Stimulated activated CD8-positive, alpha-beta memory T cell treated with anti-CD3 and anti-CD28 coated beads, Interleukin-15, amount 100 ng/mL, for 48 hours (primary cell): ENCODE measurements around the gene UNC5CL.

Experiments
- DNase-seq, 2 donors: peaks; one replicate each; pipeline ENCODE4 v3.0.0-alpha.2; 2020; ENCODE audit warnings: low read depth in 2 of 2

Gene UNC5CL

DNA sequence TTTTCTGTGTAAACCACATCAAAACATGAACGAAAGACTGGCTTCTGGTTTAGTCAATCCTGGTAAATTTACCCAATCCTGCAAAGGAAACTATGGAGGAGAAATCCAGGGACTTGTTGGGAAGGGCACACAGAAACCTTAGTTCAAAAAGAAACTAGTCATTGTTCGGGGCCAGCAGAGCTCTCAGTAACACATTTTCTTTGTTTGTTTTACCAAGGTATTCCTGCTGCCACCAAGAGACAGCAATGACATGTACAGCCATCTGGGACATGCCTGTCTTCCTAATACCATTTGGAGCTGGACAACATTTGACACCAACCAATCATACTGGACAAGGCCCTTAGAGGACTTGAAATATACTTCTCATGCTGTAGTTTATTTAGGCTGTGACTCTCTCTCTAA lies 24.9 kb upstream of the UNC5CL start:
- DNase-seq = no peak

- no peak for DNase-seq
Measured at GRCh38 chr6:41062056-41062455, 23.0 kb upstream of the UNC5CL start.

GRCh38 chr6:41061196-41061726 lies 22.2 kb upstream of the UNC5CL start:
- DNase-seq = no peak

DNA sequence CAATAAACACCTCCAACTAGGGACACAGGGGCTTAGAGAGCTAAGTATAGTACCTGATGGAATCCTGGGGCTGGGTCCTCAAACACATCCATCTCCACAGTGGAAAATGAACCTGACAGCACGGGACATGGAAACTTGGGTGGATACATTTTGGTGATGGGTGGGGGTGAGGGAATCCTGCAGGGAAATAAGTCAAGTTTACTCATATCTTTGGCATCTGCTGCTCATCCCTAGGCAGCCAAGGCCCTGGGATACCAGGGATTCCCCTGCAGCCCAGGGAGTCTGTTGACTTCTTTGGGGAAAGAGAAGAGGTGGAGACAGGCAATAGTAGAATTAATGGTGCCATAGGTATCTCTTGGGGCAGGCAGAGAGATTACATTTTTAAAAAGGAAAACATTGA lies 20.5 kb upstream of the UNC5CL start:
- no peak for DNase-seq

- DNase-seq = no peak
Measured at GRCh38 chr6:41058783-41059181, 19.8 kb upstream of the UNC5CL start.

DNA sequence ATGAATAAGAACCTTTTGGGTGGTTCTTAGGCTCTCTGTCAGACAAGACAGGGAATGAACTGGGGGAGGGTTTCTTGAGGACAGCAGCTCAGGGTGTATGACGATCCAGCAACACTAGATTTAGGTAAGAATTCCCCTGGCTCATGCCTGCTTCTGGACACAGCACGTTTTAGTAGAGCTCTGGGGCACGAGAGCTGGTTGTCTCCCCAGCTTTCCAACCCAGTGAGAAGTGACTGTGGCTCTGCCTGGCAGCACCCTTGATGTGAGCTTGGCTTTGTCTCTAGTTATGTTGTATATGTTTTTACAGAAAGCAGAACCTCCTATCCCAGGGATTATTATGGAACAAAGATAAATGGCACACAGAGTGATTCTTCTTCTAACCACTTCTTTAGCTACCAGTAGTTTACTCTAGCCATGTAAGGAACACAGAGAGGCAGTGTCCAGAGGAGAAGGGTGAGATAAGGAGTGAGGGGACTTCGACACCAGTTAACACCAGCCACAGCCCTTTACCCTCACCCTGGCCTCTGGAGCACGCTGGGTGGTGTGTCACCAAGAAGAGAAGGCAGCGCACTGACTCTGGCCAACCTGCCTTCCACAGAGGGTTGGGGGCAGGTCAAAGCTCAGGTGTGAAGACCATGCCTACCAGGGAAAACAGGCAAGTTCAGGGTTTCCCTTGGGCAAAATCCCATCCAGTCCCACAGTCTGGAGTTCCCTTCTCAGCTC lies 17.9 kb upstream of the UNC5CL start:
- no peak for DNase-seq

GRCh38 chr6:41055149-41055548 lies 16.1 kb upstream of the UNC5CL start:
- no peak for DNase-seq

- no peak for DNase-seq
Measured at GRCh38 chr6:41054511-41054910, 15.5 kb upstream of the UNC5CL start.

DNA sequence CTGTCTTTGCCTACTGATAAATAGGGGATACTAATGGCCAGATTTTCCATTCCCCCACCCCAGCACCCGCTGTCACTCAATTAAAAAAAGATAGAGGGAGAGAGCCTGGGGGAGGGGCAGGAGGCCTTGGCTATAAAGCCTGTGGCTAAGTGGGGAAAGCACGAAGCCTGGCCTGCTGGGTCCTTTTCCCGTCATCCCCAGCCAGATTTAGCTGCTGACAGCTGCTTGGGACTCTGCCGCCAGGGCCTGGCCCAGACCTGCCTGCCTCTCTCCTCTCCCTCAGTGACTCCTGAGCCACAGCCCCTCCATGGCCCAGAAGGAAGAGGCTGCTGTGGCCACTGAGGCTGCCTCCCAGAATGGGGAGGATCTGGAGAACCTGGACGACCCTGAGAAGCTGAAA lies 14.0 kb upstream of the UNC5CL start, which contains the start of gene APOBEC2:
Gene APOBEC2, plus strand, starts transcription at position 162 of the 400 bp plus-strand sequence. Its CDS starts 146 bp downstream, at position 308.
- DNase-seq = no peak

DNA sequence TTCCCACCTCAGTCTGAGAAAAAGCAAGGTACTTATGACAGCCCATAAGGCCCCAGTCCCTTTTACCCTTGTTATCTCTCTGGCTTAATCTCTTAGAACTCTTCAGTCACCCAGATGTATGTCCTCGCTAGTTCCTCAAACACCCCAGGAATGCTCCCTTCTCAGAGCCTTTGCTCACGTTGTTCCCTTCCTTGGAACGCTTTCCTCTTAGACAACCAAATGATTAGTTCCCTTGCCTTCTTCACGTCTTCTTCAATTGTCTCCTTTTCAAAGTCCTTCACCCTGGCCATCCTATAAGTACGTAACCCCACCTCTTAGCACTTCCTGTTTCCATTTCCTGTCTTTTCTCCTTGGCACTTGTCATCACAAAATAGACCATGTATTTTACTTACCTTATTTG lies 12.9 kb upstream of the UNC5CL start:
- no peak for DNase-seq

- no peak for DNase-seq
Measured at GRCh38 chr6:41050536-41050935, 11.5 kb upstream of the UNC5CL start.

DNA sequence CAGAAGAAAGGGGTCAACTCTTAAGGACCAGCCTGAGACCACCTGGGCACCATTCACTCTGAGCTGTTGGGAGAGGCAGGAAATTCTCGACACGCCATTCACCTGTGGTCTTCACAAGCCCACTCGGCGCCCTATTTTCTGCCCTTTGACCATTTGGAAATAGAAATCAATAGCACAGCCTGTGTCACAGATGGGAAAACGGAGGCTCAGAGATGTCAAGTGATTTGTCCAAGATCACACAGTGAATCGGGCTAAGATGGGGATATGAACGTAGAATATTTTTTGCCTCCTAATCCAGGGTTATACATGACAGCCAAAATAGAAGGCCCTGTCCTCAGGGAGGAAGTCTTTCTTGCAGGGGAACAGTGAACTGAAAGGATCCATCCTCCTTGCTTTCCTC lies 10.9 kb upstream of the UNC5CL start:
- no peak for DNase-seq

DNA sequence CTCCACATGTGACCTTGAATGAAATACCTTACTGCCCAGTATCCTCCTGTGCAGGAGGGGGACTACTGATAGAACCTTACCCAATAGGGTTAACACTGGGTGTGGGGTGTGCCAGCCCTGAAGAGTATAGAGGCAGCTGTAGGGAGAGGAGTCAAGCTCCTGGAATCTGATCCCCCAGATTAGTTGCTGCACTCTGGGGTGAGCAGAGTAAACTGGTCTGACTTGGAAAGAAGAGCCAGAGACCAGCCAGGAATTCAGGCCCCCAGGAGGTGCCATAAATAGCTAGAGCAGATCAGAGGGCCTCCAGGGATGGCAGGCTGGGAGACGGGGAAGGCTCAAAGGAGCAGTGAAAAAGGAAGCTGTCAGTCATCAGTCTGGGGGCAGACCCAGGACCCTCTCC lies 10.5 kb upstream of the UNC5CL start:
- no peak for DNase-seq

GRCh38 chr6:41047745-41048732 lies 9.0 kb upstream of the UNC5CL start:
- no peak for DNase-seq

DNA sequence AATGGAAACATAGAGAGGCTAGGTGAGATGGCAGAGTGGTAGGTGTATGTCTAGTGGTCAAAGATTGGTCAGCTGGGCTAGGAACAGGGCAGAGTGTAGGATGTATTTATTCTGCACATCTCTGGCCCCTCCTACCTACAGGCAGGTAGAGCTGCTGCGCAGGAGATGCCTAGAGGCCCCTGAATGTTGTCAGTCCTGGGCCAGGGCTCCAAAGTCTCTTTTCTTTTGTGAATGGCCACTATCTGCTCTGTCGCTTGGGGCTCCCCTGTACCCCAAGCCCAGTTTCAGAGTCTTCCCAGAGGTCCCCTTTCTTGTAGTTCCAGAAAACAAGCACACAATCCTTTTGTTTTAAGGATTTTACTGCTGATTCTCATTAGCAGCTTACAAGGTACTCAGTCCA lies 8.3 kb upstream of the UNC5CL start:
- no peak for DNase-seq

GRCh38 chr6:41046084-41046483 lies 7.1 kb upstream of the UNC5CL start:
- no peak for DNase-seq

DNA sequence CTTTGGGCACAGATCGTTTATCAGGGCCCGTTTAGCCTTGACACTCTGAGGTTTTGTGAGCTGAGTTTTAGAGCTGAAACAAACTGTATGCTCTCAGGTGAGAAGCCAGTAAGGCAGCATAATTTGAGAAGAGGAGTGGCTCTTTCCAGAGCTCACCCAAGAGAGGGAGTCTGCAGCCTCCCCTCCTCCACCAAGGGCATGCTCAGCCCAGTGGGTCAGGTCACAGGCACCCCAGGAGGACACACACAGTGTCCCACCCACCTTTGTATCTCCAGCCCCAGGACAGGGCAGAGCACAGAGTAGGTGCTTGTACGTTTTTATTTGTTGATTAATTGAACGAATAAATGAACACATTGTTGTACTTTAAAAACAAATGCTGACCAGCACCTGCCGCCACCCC lies 6.6 kb upstream of the UNC5CL start:
- no peak for DNase-seq

DNA sequence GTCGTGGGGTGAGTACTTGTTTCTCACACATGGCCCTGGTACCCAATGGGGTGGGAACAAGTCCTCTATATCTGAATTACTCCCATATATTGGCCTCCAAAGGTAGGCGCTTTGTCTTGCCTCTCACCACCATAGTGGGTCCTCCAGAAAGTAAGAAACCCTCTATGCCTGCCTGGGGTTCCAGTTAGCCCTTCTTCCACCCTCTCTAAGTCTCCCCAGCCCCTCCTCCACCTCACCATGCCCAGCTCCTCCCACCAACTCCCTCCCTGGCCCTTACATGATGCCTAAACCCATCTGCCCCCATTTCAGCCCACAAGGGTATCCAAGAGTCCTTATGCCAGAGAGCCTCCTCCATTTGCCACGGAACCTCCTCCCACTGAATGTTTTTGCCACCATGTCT lies 4.1 kb upstream of the UNC5CL start:
- DNase-seq = no peak

DNA sequence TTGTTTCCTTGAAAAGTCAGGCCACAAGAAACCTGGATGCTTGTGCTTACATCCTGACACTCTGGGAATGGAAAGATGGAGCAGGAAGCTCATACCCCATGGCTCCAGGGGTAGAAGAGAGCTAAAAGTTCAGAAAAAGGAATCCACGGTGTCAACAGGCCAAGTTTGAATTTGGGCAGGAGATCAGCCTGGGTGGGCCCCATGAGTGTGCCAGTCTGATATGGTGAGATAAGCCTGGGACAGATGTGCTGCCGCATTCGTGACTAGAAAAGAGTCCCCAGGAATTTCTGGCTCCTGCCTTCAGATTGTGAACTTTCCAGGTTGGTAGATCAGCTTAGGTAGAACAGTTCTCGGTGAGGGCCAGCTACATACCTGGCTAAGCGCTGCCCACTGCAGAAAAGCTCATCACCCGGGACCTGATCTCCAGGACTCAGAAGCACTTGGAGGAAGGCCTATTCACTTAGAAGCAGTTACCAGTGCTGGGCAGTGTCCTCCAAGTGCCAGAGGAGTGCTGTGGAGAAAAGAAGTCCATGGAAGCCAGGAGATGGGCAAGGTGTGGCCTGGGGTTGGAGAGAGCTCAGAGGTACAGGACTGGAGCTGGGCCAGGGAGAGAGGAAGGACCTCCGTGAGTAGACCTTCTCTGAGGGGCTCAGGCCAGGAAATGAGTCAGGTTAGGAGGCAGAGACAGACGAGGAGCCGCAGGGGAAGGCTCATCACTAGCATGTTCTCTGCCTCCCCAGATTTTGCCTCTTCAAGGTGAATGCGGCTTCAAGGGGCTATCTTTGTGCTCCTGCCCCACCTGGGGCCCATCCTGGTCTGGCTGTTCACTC lies 3.4 kb upstream of the UNC5CL start, which contains the start of gene TSPO2:
Gene TSPO2, plus strand, starts transcription at position 242 of the 830 bp plus-strand sequence. Its CDS starts 519 bp downstream, at position 761.
- no peak for DNase-seq

- no peak for DNase-seq
Measured at GRCh38 chr6:41040940-41041536, 2.0 kb upstream of the UNC5CL start.
